ENCODE measurements around the gene PLPPR1. TPM values are rescaled to one million over a fixed set of nuclear protein-coding genes. Genes with fewer than 3 reads are reported as not detected.

Gene PLPPR1
- total RNA-seq, 1 experiment from 2014 or later: not detected

DNA sequence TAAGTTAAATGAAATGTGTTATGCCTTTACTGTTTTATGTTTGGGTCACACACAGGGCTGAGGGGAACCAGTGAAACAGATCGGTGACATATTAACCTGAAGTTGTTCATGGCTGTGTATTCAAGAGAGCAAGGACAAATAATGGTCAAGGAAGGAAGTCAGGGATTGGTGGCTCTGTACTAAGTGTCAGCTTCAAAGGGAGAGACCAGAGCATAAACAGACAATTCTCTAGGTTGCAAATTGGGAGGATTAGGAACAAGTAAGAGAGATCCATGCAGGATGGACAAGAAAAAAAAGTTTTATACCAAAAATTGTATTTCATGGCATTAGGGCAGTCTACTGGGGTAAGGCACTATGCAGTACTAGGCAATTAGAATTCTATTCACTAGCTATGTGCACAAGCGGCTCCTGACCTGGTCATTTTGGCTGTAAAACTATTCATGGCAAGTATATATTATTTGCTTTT is 156.3 kb downstream of the PLPPR1 start:
- H3K4me3 ChIP-seq (ENCODE audit: low read depth, low read length, poor library complexity, severe bottlenecking): no peak overlapping the region
- H3K9me3 ChIP-seq (ENCODE audit: low read depth, low read length, poor library complexity, severe bottlenecking): no peaks in the 10 kb centered on the region
- H3K36me3 ChIP-seq (ENCODE audit: insufficient read depth, low read length, poor library complexity, severe bottlenecking): no peaks in the 10 kb centered on the region
- TF ChIP-seq, protein P1, sequence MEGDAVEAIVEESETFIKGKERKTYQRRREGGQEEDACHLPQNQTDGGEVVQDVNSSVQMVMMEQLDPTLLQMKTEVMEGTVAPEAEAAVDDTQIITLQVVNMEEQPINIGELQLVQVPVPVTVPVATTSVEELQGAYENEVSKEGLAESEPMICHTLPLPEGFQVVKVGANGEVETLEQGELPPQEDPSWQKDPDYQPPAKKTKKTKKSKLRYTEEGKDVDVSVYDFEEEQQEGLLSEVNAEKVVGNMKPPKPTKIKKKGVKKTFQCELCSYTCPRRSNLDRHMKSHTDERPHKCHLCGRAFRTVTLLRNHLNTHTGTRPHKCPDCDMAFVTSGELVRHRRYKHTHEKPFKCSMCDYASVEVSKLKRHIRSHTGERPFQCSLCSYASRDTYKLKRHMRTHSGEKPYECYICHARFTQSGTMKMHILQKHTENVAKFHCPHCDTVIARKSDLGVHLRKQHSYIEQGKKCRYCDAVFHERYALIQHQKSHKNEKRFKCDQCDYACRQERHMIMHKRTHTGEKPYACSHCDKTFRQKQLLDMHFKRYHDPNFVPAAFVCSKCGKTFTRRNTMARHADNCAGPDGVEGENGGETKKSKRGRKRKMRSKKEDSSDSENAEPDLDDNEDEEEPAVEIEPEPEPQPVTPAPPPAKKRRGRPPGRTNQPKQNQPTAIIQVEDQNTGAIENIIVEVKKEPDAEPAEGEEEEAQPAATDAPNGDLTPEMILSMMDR (conservative IDR thresholded peaks at IDR 0.05; ENCODE audit: low read depth, low read length): no peak
- no peak for TF ChIP-seq EZH2 (IDR thresholded peaks at IDR 0.05; ENCODE audit: borderline replicate concordance, low read depth, low read length, poor library complexity, severe bottlenecking)
- H3K27me3 ChIP-seq (replicated peaks; ENCODE audit: insufficient read depth, low read depth, low read length, poor library complexity): peaks cover 47% of the 10 kb centered on the region
- intact Hi-C loops (cut with micrococcal nuclease; ENCODE audit: unreplicated experiment): no loop called here
- ChIA-PET POLR2A (ENCODE audit: low non-redundant PET) (no interaction called here), CTCF (no interaction called here)
- DNase-seq (ENCODE audit: low spot score): no peak
- no peaks in the 10 kb centered on the region for H3K4me1 ChIP-seq (ENCODE audit: insufficient read depth, low read length, poor library complexity, severe bottlenecking)
- no peak overlapping the region for H3K27ac ChIP-seq (ENCODE audit: low read depth, low read length, poor library complexity, severe bottlenecking)
- BruUV-seq (replicated peaks): no TSS peak

DNA sequence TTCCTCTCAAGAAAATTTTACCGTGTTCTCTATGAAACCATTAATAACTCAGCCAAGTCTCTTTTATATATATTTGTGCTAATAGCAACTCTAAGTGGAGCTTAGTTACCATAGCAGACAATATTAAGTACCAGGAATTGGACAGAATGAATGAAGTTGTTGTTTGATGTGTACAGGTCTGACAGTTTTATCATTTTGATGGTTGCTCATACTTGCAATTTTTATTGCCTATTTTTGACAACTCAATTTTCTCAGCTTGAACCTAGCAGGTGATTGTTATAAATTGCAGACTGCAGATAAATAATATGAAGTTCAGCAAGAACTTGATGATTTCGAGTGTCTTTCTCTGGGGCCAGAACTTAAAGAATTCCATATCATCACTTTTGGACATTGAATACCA is 163.2 kb downstream of the PLPPR1 start:
- Histone ChIP-seq H3K36me3 (ENCODE audit: insufficient read depth, low read length, poor library complexity, severe bottlenecking) (no peaks in the 10 kb centered on the region), H3K9me3 (ENCODE audit: low read depth, low read length, poor library complexity, severe bottlenecking) (no peaks in the 10 kb centered on the region), H3K27ac (ENCODE audit: low read depth, low read length, poor library complexity, severe bottlenecking) (no peak overlapping the region), H3K4me3 (ENCODE audit: low read depth, low read length, poor library complexity, severe bottlenecking) (no peak overlapping the region), H3K27me3 (replicated peaks; ENCODE audit: insufficient read depth, low read depth, low read length, poor library complexity) (peaks cover 81% of the 10 kb centered on the region), H3K4me1 (ENCODE audit: insufficient read depth, low read length, poor library complexity, severe bottlenecking) (no peaks in the 10 kb centered on the region)
- BruUV-seq (replicated peaks): no TSS peak
- DNase-seq (ENCODE audit: low spot score): no peak
- ChIA-PET POLR2A (ENCODE audit: low non-redundant PET) (no interaction called here), CTCF (no interaction called here)
- intact Hi-C loops (cut with micrococcal nuclease; ENCODE audit: unreplicated experiment): no loop called here
- TF ChIP-seq, protein P1 (conservative IDR thresholded peaks at IDR 0.05; ENCODE audit: low read depth, low read length): no peak
- no peak for TF ChIP-seq EZH2 (IDR thresholded peaks at IDR 0.05; ENCODE audit: borderline replicate concordance, low read depth, low read length, poor library complexity, severe bottlenecking)

DNA sequence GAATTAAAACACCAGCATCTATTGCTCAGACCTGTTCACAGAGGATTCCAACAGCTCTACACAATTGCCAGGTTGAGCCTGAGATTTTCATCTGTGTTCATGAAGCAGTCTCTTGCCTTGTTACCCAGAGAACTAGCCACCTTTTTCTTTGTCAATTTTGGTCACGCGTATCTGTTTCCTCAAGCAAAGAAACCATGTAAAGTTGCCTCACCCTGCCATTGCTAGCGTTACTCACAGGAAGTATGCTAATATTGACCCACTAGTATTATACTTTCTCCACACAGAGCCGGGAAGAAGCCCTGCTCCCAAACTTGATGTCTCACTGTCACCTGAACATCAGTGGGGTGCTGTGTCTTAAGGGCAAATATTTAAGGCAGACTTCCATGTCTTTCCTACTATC is 168.5 kb downstream of the PLPPR1 start:
- no peak for DNase-seq (ENCODE audit: low spot score)
- no peak overlapping the region for H3K27ac ChIP-seq (ENCODE audit: low read depth, low read length, poor library complexity, severe bottlenecking)
- no peaks in the 10 kb centered on the region for H3K4me1 ChIP-seq (ENCODE audit: insufficient read depth, low read length, poor library complexity, severe bottlenecking)
- ChIA-PET POLR2A (ENCODE audit: low non-redundant PET) (no interaction called here), CTCF (no interaction called here)
- TF ChIP-seq, protein P1 (conservative IDR thresholded peaks at IDR 0.05; ENCODE audit: low read depth, low read length): no peak
- no peak for TF ChIP-seq EZH2 (IDR thresholded peaks at IDR 0.05; ENCODE audit: borderline replicate concordance, low read depth, low read length, poor library complexity, severe bottlenecking)
- intact Hi-C loops (cut with micrococcal nuclease; ENCODE audit: unreplicated experiment): no loop called here
- H3K36me3 ChIP-seq (ENCODE audit: insufficient read depth, low read length, poor library complexity, severe bottlenecking): no peaks in the 10 kb centered on the region
- no peak overlapping the region for H3K4me3 ChIP-seq (ENCODE audit: low read depth, low read length, poor library complexity, severe bottlenecking)
- H3K9me3 ChIP-seq (ENCODE audit: low read depth, low read length, poor library complexity, severe bottlenecking): no peaks in the 10 kb centered on the region
- H3K27me3 ChIP-seq (replicated peaks; ENCODE audit: insufficient read depth, low read depth, low read length, poor library complexity): peaks cover 32% of the 10 kb centered on the region
- BruUV-seq (replicated peaks): no TSS peak
